Measurements from ENCODE around the gene ZBTB46. TPM values are rescaled to one million over a fixed set of nuclear protein-coding genes. Genes with fewer than 3 reads are reported as not detected.

ZBTB46 gene
- total RNA-seq, 1 donor, result 0.36 TPM

- H3K4me3 ChIP-seq (ENCODE audit: insufficient read depth, low read length), result peak within 1 kb of the TSS; percentile 87
- peaks cover 14% of the 10 kb centered on the region for H4K20me1 ChIP-seq (ENCODE audit: insufficient read depth, low read length)
- H3K27ac ChIP-seq (ENCODE audit: low read depth, low read length), result peak within 1 kb of the TSS; percentile 56
- peaks cover 52% of the 10 kb centered on the region for H3K36me3 ChIP-seq (ENCODE audit: insufficient read depth, low read length)
- peaks cover 18% of the 10 kb centered on the region for H3K4me1 ChIP-seq (ENCODE audit: insufficient read depth, low read length)
- DNase-seq (ENCODE audit: insufficient read length, low spot score, missing footprints), result peak; percentile 99
- peak within 1 kb of the TSS; percentile 85 for H3K4me2 ChIP-seq (ENCODE audit: insufficient read depth, low read length)
- TF ChIP-seq, protein P1, sequence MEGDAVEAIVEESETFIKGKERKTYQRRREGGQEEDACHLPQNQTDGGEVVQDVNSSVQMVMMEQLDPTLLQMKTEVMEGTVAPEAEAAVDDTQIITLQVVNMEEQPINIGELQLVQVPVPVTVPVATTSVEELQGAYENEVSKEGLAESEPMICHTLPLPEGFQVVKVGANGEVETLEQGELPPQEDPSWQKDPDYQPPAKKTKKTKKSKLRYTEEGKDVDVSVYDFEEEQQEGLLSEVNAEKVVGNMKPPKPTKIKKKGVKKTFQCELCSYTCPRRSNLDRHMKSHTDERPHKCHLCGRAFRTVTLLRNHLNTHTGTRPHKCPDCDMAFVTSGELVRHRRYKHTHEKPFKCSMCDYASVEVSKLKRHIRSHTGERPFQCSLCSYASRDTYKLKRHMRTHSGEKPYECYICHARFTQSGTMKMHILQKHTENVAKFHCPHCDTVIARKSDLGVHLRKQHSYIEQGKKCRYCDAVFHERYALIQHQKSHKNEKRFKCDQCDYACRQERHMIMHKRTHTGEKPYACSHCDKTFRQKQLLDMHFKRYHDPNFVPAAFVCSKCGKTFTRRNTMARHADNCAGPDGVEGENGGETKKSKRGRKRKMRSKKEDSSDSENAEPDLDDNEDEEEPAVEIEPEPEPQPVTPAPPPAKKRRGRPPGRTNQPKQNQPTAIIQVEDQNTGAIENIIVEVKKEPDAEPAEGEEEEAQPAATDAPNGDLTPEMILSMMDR (IDR thresholded peaks at IDR 0.05; ENCODE audit: extremely low read depth, low read depth, low read length), result no peak
- H3K79me2 ChIP-seq (ENCODE audit: insufficient read depth, low read length), result peaks cover 86% of the 10 kb centered on the region
- no peaks in the 10 kb centered on the region for H3K27me3 ChIP-seq (ENCODE audit: insufficient read depth, low read length)
- no peaks in the 10 kb centered on the region for H3K9me3 ChIP-seq (ENCODE audit: low read depth, low read length)
- peak within 1 kb of the TSS; percentile 68 for H2AFZ ChIP-seq (ENCODE audit: low read length)
These were observed 123.3 kb downstream of the ZBTB46 start, which contains the start of the genes ARFRP1 and ZGPAT for GRCh38 chr20:63707558-63708300. Gene ARFRP1 (minus strand): TSS chr20:63707976. CDS start chr20:63707091, 885 bp downstream. Gene ZGPAT (plus strand): TSS chr20:63708039. CDS start chr20:63708581, 542 bp downstream.

DNA sequence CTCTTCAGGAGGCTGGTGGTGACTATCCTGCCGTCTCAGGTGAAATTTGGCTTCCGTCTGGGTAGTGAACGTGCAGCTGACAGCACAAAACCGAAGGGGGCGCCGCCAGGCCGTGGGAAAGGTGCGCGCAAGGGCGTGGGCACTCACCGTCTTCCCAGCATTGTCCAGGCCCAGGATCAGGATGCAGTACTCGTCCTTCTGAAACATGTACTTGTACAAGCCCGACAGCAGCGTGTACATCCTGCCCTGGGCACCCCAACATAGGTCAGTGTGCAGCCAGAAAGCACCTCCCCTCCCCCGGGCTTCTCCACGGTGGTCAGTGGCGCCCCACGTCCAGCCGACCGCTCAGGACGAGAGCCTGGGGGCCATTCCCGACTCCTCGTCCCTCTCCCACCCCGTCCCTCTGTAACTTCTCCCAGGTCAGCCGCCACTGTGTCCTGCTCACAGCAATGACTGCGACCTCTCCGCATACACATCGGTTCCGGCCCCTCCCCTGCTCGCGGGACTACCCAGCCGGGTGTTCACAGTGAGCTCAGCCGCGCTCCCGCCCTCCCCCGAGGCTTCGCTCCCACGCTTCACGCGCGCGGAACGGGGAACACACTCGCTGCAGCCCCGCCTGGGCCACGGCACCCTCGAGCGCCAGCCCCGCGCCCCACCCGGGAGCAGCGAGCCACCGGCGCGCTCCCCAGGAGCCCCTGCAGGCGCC lies 124.1 kb downstream of the ZBTB46 start:
- no peaks in the 10 kb centered on the region for H3K9me3 ChIP-seq (ENCODE audit: low read depth, low read length)
- peak overlapping the region; percentile 85 for H3K4me2 ChIP-seq (ENCODE audit: insufficient read depth, low read length)
- peak overlapping the region; percentile 46 for H3K27ac ChIP-seq (ENCODE audit: low read depth, low read length)
- peak overlapping the region; percentile 87 for H3K4me3 ChIP-seq (ENCODE audit: insufficient read depth, low read length)
- peaks cover 79% of the 10 kb centered on the region for H3K79me2 ChIP-seq (ENCODE audit: insufficient read depth, low read length)
- TF ChIP-seq, protein P1 (IDR thresholded peaks at IDR 0.05; ENCODE audit: extremely low read depth, low read depth, low read length), result peak; percentile 2
- DNase-seq (ENCODE audit: insufficient read length, low spot score, missing footprints), result peak; percentile 97
- H4K20me1 ChIP-seq (ENCODE audit: insufficient read depth, low read length), result peaks cover 14% of the 10 kb centered on the region
- peaks cover 18% of the 10 kb centered on the region for H3K4me1 ChIP-seq (ENCODE audit: insufficient read depth, low read length)
- peaks cover 45% of the 10 kb centered on the region for H3K36me3 ChIP-seq (ENCODE audit: insufficient read depth, low read length)
- peak overlapping the region; percentile 68 for H2AFZ ChIP-seq (ENCODE audit: low read length)
- H3K27me3 ChIP-seq (ENCODE audit: insufficient read depth, low read length), result no peaks in the 10 kb centered on the region

GRCh38 chr20:63706027-63706695 lies 124.9 kb downstream of the ZBTB46 start:
- TF ChIP-seq, protein P1 (IDR thresholded peaks at IDR 0.05; ENCODE audit: extremely low read depth, low read depth, low read length), result no peak
- H3K36me3 ChIP-seq (ENCODE audit: insufficient read depth, low read length), result peaks cover 36% of the 10 kb centered on the region
- H4K20me1 ChIP-seq (ENCODE audit: insufficient read depth, low read length), result peaks cover 11% of the 10 kb centered on the region
- peaks cover 18% of the 10 kb centered on the region for H3K4me1 ChIP-seq (ENCODE audit: insufficient read depth, low read length)
- H3K9me3 ChIP-seq (ENCODE audit: low read depth, low read length), result no peaks in the 10 kb centered on the region
- peak overlapping the region; percentile 46 for H3K27ac ChIP-seq (ENCODE audit: low read depth, low read length)
- no peak overlapping the region for H2AFZ ChIP-seq (ENCODE audit: low read length)
- H3K27me3 ChIP-seq (ENCODE audit: insufficient read depth, low read length), result no peaks in the 10 kb centered on the region
- H3K4me3 ChIP-seq (ENCODE audit: insufficient read depth, low read length), result peak overlapping the region; percentile 87
- DNase-seq (ENCODE audit: insufficient read length, low spot score, missing footprints), result peak; percentile 67
- peak overlapping the region; percentile 85 for H3K4me2 ChIP-seq (ENCODE audit: insufficient read depth, low read length)
- peaks cover 70% of the 10 kb centered on the region for H3K79me2 ChIP-seq (ENCODE audit: insufficient read depth, low read length)
